ENCODE data around the gene CHODL.

Gene CHODL

GRCh38 chr21:18294100-18294499 lies 49.5 kb downstream of the CHODL start:
- DNase-seq: no peak

- no peak for DNase-seq
Observed at GRCh38 chr21:18298228-18298627, 53.6 kb downstream of the CHODL start.
